Peyer's patch (tissue), 4 donors: ENCODE results near the gene DLK1.
A peak's percentile ranks its signal among the peaks of the same experiment; 100 is the strongest.

Experiments
- POLR2A ChIP-seq, 2 donors: fragments of 450-650 bp; IDR thresholded peaks; one replicate each; pipeline ENCODE4 v1.5.1; 2017; ENCODE audit warnings: antibody characterized with exemption in 2 of 2, mild to moderate bottlenecking in 2 of 2, moderate library complexity in 2 of 2
- TF ChIP-seq, protein P1 (sequence below), 6 experiments: fragments of 450-650 bp in 4 of 6; fragments of 200-600 bp in 2 of 6; sonication (generic) in 1 of 6; IDR thresholded peaks; one replicate each; pipeline ENCODE4 v1.5.1; 2017 to 2019; ENCODE audit warnings: antibody characterized with exemption in 6 of 6, mild to moderate bottlenecking in 3 of 6, moderate library complexity in 1 of 6

DNA sequence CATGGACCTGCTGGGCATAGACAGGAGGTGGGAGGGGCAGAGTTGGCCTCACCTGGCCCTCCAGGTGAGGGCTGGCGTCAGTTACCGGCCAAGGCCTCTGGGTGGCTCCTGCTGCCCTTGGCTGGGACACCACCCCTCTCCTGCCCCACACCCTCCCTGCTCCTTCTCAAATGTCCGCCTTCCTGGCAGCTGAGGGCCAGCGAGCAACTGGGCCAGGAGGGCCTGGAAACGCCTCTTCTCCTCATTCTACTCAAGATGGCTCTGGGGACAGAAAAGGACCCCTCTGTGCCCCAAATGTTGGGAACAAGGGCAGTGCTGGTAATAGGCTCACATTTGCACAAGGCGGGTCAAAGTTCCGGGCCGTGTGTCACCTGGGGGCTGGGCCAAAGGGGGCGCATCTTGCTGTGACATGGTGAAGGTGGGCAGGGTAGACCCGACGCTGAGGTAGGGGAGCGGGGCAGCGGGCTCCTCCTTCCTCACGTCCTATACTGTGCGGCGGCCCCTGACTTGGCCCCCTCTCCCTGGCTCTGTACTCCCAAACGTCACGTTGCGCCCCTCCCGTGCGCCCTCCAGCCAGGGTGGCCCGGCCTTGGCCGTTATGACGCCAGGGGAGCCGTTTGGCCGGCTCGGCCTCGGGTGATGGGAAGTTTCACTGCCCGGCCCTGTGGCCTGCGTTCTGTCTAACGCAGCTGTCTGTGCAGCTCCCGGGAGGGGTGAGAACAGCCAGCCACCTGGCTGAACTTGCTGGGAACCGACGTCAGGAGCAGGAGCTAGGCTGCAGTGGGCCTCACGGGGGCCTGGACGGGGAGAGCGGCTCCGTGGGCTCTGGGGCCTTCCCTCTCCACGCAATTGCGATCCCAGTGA, 18.0 kb upstream of the DLK1 start:
- TF ChIP-seq, protein P1, sequence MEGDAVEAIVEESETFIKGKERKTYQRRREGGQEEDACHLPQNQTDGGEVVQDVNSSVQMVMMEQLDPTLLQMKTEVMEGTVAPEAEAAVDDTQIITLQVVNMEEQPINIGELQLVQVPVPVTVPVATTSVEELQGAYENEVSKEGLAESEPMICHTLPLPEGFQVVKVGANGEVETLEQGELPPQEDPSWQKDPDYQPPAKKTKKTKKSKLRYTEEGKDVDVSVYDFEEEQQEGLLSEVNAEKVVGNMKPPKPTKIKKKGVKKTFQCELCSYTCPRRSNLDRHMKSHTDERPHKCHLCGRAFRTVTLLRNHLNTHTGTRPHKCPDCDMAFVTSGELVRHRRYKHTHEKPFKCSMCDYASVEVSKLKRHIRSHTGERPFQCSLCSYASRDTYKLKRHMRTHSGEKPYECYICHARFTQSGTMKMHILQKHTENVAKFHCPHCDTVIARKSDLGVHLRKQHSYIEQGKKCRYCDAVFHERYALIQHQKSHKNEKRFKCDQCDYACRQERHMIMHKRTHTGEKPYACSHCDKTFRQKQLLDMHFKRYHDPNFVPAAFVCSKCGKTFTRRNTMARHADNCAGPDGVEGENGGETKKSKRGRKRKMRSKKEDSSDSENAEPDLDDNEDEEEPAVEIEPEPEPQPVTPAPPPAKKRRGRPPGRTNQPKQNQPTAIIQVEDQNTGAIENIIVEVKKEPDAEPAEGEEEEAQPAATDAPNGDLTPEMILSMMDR (IDR thresholded peaks at IDR 0.05) = peak in 3 of 6 experiments; percentile 35 to 42 (median 37)
- no peak for TF ChIP-seq POLR2A (IDR thresholded peaks at IDR 0.05)
